Progenitor cell of endocrine pancreas (in vitro differentiated cells): ENCODE measurements around the gene CEL. TPM values are rescaled to one million over a fixed set of nuclear protein-coding genes. Genes with fewer than 3 reads are reported as not detected.

Experiments used
- DNase-seq: peaks from one replicate; pipeline ENCODE4 v3.0.0; 2021; ENCODE audit warnings: low spot score; ENCODE audit not compliant: unreplicated experiment
- H3K27ac Mint-ChIP-seq: 2 replicates; pipeline ENCODE4 v1.8.0; 2021; ENCODE audit warnings: mild to moderate bottlenecking, moderate library complexity, mixed read lengths
- H3K27me3 Mint-ChIP-seq: 2 replicates; pipeline ENCODE4 v1.8.0; 2021; ENCODE audit warnings: mixed read lengths
- H3K36me3 Mint-ChIP-seq: 2 replicates; pipeline ENCODE4 v1.8.0; 2022; ENCODE audit warnings: mixed read lengths; ENCODE audit not compliant: insufficient read depth
- H3K4me1 Mint-ChIP-seq: 2 replicates; pipeline ENCODE4 v1.8.0; 2021; ENCODE audit warnings: low read depth, mixed read lengths
- H3K4me3 Mint-ChIP-seq: 2 replicates; pipeline ENCODE4 v1.8.0; 2021; ENCODE audit warnings: low read depth, mild to moderate bottlenecking, moderate library complexity, mixed read lengths
- H3K9me3 Mint-ChIP-seq: 2 replicates; pipeline ENCODE4 v1.8.0; 2021; ENCODE audit warnings: low read depth, mixed read lengths
- CTCF ChIP-seq: fragments of 200-600 bp; sonication (generic); IDR thresholded peaks from one replicate; pipeline ENCODE4 v1.5.0; 2021; ENCODE audit warnings: antibody characterized with exemption, mild to moderate bottlenecking; ENCODE audit not compliant: unreplicated experiment
- total RNA-seq: library from RNA; stranded (reverse); gene quantifications from 2 replicates; pipeline ENCODE4 v1.2.1, GENCODE V29; 2021

The CEL gene
- total RNA-seq, 1 donor from 2014 or later: 5.2 TPM

- no peak for TF ChIP-seq CTCF
- Mint-ChIP-seq H3K27ac (no peak overlapping the region), H3K4me1 (no peaks in the 10 kb centered on the region), H3K9me3 (no peaks in the 10 kb centered on the region), H3K36me3 (peaks cover 7% of the 10 kb centered on the region), H3K27me3 (no peaks in the 10 kb centered on the region), H3K4me3 (no peak overlapping the region)
- DNase-seq: no peak
These were observed 10.4 kb upstream of the CEL start for GRCh38 chr9:133051281-133051900.

- no peak for TF ChIP-seq CTCF
- no peak for DNase-seq
- Mint-ChIP-seq H3K4me3 (no peak overlapping the region), H3K9me3 (no peaks in the 10 kb centered on the region), H3K27ac (no peak overlapping the region), H3K36me3 (peaks cover 6% of the 10 kb centered on the region), H3K27me3 (no peaks in the 10 kb centered on the region), H3K4me1 (no peaks in the 10 kb centered on the region)
These were observed 9.7 kb upstream of the CEL start for GRCh38 chr9:133051966-133052539.

DNA sequence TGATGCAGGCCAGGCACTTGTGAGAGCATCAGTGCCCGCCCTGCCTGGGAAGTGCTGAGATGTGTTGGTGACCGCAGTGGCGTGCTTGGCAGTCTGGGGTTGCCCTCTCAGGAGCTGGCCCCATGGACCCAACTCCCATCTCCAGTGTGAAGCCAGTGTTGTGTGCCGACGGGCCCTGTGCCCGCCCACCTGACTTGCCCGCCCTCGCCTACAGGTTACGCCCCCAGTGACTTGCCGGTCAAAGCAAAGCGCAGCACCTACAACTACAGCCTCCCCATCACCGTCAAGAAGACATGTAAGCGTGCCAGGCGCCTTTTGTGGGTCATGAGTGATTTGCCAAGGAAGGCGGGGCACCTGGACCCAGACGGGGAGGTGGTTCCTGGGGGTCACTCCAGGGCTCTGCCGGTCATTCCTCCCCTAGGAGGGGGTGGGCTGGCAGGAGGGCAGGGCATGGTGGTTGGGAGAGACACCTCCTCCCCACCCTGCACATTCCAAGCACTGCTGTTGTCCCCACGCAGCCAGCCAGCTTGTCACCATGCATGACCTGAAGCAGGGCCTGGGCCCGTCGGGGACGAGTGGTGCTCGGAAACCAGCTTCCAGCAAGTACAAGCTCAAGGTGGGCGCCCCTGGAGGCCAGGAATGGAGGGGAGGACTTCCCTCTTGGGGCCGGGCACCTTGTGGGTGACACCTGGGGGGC, 7.4 kb upstream of the CEL start:
- no peaks in the 10 kb centered on the region for H3K27me3 Mint-ChIP-seq
- H3K4me1 Mint-ChIP-seq: no peaks in the 10 kb centered on the region
- no peaks in the 10 kb centered on the region for H3K9me3 Mint-ChIP-seq
- H3K36me3 Mint-ChIP-seq: peaks cover 9% of the 10 kb centered on the region
- no peak overlapping the region for H3K4me3 Mint-ChIP-seq
- H3K27ac Mint-ChIP-seq: no peak overlapping the region
- no peak for DNase-seq
- no peak for TF ChIP-seq CTCF

GRCh38 chr9:133054966-133055365, 6.8 kb upstream of the CEL start:
- no peak overlapping the region for H3K4me3 Mint-ChIP-seq
- no peak for DNase-seq
- H3K4me1 Mint-ChIP-seq: no peaks in the 10 kb centered on the region
- no peaks in the 10 kb centered on the region for H3K27me3 Mint-ChIP-seq
- H3K27ac Mint-ChIP-seq: no peak overlapping the region
- peaks cover 9% of the 10 kb centered on the region for H3K36me3 Mint-ChIP-seq
- no peaks in the 10 kb centered on the region for H3K9me3 Mint-ChIP-seq
- TF ChIP-seq CTCF: no peak

DNA sequence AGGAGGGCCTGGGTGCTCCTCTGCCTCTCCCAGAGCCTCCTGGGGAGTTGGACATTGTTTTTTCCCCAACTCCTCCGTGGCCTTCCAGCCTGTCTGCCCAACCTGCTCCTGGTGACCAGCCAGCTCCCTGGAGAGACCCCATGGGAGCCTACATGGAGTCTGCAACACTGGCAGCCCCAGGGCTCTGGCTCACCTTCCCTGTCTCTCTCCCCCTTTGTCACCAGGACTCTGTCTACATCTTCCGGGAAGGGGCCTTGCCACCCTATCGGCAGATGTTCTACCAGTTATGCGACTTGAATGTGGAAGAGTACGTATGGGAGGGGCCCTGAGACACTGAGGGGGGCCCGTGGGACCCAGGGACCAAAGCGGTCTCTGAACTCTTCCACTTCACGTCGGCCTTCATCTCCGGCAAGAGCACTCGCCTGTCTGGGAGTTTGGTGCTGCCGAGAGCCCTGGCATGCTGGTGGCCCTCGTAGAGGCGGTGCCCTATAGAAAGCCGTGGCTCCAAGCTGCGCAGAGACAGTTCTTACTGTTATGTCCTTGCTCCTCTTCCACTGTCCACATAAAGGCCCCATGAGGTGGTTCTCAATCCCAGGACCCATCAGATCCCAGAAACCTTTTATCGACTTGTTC, 5.9 kb upstream of the CEL start:
- peaks cover 9% of the 10 kb centered on the region for H3K36me3 Mint-ChIP-seq
- no peak overlapping the region for H3K4me3 Mint-ChIP-seq
- H3K27me3 Mint-ChIP-seq: no peaks in the 10 kb centered on the region
- H3K27ac Mint-ChIP-seq: no peak overlapping the region
- TF ChIP-seq CTCF: no peak
- H3K9me3 Mint-ChIP-seq: no peaks in the 10 kb centered on the region
- no peak for DNase-seq
- H3K4me1 Mint-ChIP-seq: peaks cover 2% of the 10 kb centered on the region
